Endothelial cell (in vitro differentiated cells): ENCODE results near the gene SRRM4. TPM values are rescaled to one million over a fixed set of nuclear protein-coding genes. Genes with fewer than 3 reads are reported as not detected.

ENCODE experiments used
- DNase-seq: peaks from one replicate; pipeline ENCODE4 v3.0.0; 2021; ENCODE audit warnings: low spot score
- H3K27ac Mint-ChIP-seq: one replicate; pipeline ENCODE4 v1.8.0; 2021; ENCODE audit warnings: mixed read lengths, inconsistent platforms; ENCODE audit not compliant: unreplicated experiment
- H3K27me3 Mint-ChIP-seq: one replicate; pipeline ENCODE4 v1.8.0; 2021; ENCODE audit warnings: mild to moderate bottlenecking, moderate library complexity, mixed read lengths, inconsistent platforms; ENCODE audit not compliant: unreplicated experiment
- H3K36me3 Mint-ChIP-seq: one replicate; pipeline ENCODE4 v1.8.0; 2021; ENCODE audit warnings: mild to moderate bottlenecking, low read depth, mixed read lengths, inconsistent platforms; ENCODE audit not compliant: unreplicated experiment
- H3K4me1 Mint-ChIP-seq: one replicate; pipeline ENCODE4 v1.8.0; 2021; ENCODE audit warnings: mild to moderate bottlenecking, mixed read lengths, inconsistent platforms; ENCODE audit not compliant: unreplicated experiment
- H3K4me3 Mint-ChIP-seq: one replicate; pipeline ENCODE4 v1.8.0; 2021; ENCODE audit warnings: mild to moderate bottlenecking, mixed read lengths, inconsistent platforms; ENCODE audit not compliant: unreplicated experiment
- H3K9me3 Mint-ChIP-seq: one replicate; pipeline ENCODE4 v1.8.0; 2021; ENCODE audit warnings: mixed read lengths, inconsistent platforms; ENCODE audit not compliant: unreplicated experiment
- CTCF ChIP-seq: fragments of 200-600 bp; sonication (generic); IDR thresholded peaks from one replicate; pipeline ENCODE4 v1.5.0; 2021; ENCODE audit warnings: antibody characterized with exemption; ENCODE audit not compliant: unreplicated experiment
- total RNA-seq: library from RNA; stranded (reverse); fragmentation: NEBNext Ultra II Directional; extraction: Animal tissue kit (Norgen Biotek cat#: 25700); gene quantifications from one replicate; pipeline ENCODE4 v1.2.1, GENCODE V29; 2021; ENCODE audit not compliant: unreplicated experiment

SRRM4 gene
- total RNA-seq, 1 donor from 2014 or later, result 3.6 TPM

- Mint-ChIP-seq H3K9me3 (no peaks in the 10 kb centered on the region), H3K4me1 (peaks cover 2% of the 10 kb centered on the region), H3K4me3 (no peak overlapping the region), H3K27me3 (peaks cover 2% of the 10 kb centered on the region), H3K27ac (no peak overlapping the region), H3K36me3 (peaks cover 5% of the 10 kb centered on the region)
- no peak for DNase-seq
- TF ChIP-seq CTCF, result no peak
These were observed 66.3 kb downstream of the SRRM4 start for GRCh38 chr12:119047641-119048040.

GRCh38 chr12:119050663-119051062 is 69.3 kb downstream of the SRRM4 start:
- Mint-ChIP-seq H3K36me3 (peaks cover 5% of the 10 kb centered on the region), H3K27ac (no peak overlapping the region), H3K27me3 (no peaks in the 10 kb centered on the region), H3K4me1 (no peaks in the 10 kb centered on the region), H3K4me3 (no peak overlapping the region), H3K9me3 (no peaks in the 10 kb centered on the region)
- DNase-seq, result no peak
- TF ChIP-seq CTCF, result no peak

GRCh38 chr12:119051474-119051873 is 70.1 kb downstream of the SRRM4 start:
- no peaks in the 10 kb centered on the region for H3K9me3 Mint-ChIP-seq
- peaks cover 5% of the 10 kb centered on the region for H3K36me3 Mint-ChIP-seq
- H3K27me3 Mint-ChIP-seq, result no peaks in the 10 kb centered on the region
- DNase-seq, result no peak
- H3K4me3 Mint-ChIP-seq, result no peak overlapping the region
- H3K4me1 Mint-ChIP-seq, result no peaks in the 10 kb centered on the region
- TF ChIP-seq CTCF, result no peak
- H3K27ac Mint-ChIP-seq, result no peak overlapping the region

GRCh38 chr12:119052001-119052400 is 70.7 kb downstream of the SRRM4 start:
- no peaks in the 10 kb centered on the region for H3K4me1 Mint-ChIP-seq
- no peaks in the 10 kb centered on the region for H3K27me3 Mint-ChIP-seq
- TF ChIP-seq CTCF, result no peak
- no peaks in the 10 kb centered on the region for H3K9me3 Mint-ChIP-seq
- no peak overlapping the region for H3K27ac Mint-ChIP-seq
- no peak overlapping the region for H3K4me3 Mint-ChIP-seq
- DNase-seq, result no peak
- H3K36me3 Mint-ChIP-seq, result peaks cover 5% of the 10 kb centered on the region

DNA sequence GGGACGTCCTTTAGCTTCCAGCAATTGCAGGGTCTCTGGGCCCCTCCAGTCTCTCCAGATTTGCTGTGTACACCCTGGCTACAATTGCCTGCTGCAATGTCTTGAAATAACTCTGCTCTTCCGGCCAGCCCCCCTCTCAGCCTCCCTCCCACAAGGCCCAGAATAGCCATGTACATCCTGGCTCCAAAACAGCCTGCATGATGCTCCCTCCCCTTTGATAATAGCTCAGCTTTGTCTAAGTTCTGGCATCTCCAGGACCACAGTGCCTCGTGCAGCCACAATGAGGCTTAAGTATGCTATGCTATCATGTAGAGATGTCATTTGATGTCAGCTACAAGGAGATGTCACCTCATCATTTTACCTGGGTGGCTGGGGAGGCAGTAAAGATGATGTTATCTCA is 74.6 kb downstream of the SRRM4 start:
- Mint-ChIP-seq H3K36me3 (no peaks in the 10 kb centered on the region), H3K4me1 (no peaks in the 10 kb centered on the region), H3K27ac (no peak overlapping the region), H3K9me3 (no peaks in the 10 kb centered on the region), H3K4me3 (no peak overlapping the region), H3K27me3 (no peaks in the 10 kb centered on the region)
- DNase-seq, result no peak
- no peak for TF ChIP-seq CTCF
